GM21526 (cell line): ENCODE data around the gene DBX1.
"Not testable (repeated sequence)": the region's sequence is repeated elsewhere in the genome, so short reads cannot be mapped to it uniquely, and the experiment has no call there.

Experiments
- ATAC-seq: cut with Tn5 transposase; IDR thresholded peaks from one replicate; pipeline ENCODE4 v1.9.1; 2021; ENCODE audit warnings: moderate library complexity; ENCODE audit not compliant: unreplicated experiment, low FRiP score

The DBX1 gene

GRCh38 chr11:20160425-20161229 is at the start of gene DBX1:
DBX1 (minus strand) TSS chr11:20160475; CDS start chr11:20160324, 151 bp downstream.
- ATAC-seq: no peak

- no peak for ATAC-seq
Measured at GRCh38 chr11:20208622-20209111, 48.4 kb upstream of the DBX1 start.

- ATAC-seq: no peak
Measured at GRCh38 chr11:20207781-20208621, 47.7 kb upstream of the DBX1 start.

GRCh38 chr11:20205807-20206206 is 45.5 kb upstream of the DBX1 start:
- ATAC-seq: no peak

GRCh38 chr11:20204681-20205080 is 44.4 kb upstream of the DBX1 start:
- no peak for ATAC-seq

- ATAC-seq: no peak
Measured at GRCh38 chr11:20203831-20204230, 43.6 kb upstream of the DBX1 start.

- ATAC-seq: no peak
Measured at GRCh38 chr11:20201231-20201630, 41.0 kb upstream of the DBX1 start.

- not testable (repeated sequence) for ATAC-seq
Measured at GRCh38 chr11:20200331-20200955, 40.2 kb upstream of the DBX1 start.

GRCh38 chr11:20197881-20198280 is 37.6 kb upstream of the DBX1 start:
- peak; percentile 83 for ATAC-seq

GRCh38 chr11:20194470-20194869 is 34.2 kb upstream of the DBX1 start:
- no peak for ATAC-seq

GRCh38 chr11:20193307-20193706 is 33.0 kb upstream of the DBX1 start:
- no peak for ATAC-seq

GRCh38 chr11:20192641-20193040 is 32.4 kb upstream of the DBX1 start:
- no peak for ATAC-seq

GRCh38 chr11:20192151-20192550 is 31.9 kb upstream of the DBX1 start:
- no peak for ATAC-seq

GRCh38 chr11:20178976-20179375 is 18.7 kb upstream of the DBX1 start:
- ATAC-seq: no peak

GRCh38 chr11:20177136-20177535 is 16.9 kb upstream of the DBX1 start:
- ATAC-seq: no peak

GRCh38 chr11:20172721-20173447 is 12.6 kb upstream of the DBX1 start:
- ATAC-seq: no peak

- ATAC-seq: no peak
Measured at GRCh38 chr11:20163783-20164481, 3.7 kb upstream of the DBX1 start.

- no peak for ATAC-seq
Measured at GRCh38 chr11:20162824-20163782, 2.8 kb upstream of the DBX1 start.
